Pons (tissue), 1 donor: Measurements from ENCODE around the gene LRG1.

ENCODE experiments used
- DNase-seq: peaks from one replicate; pipeline ENCODE4 v3.0.0-alpha.2; 2016; ENCODE audit warnings: low spot score

LRG1 gene

GRCh38 chr19:4576016-4576933, 36.4 kb upstream of the LRG1 start:
- DNase-seq: no peak

DNA sequence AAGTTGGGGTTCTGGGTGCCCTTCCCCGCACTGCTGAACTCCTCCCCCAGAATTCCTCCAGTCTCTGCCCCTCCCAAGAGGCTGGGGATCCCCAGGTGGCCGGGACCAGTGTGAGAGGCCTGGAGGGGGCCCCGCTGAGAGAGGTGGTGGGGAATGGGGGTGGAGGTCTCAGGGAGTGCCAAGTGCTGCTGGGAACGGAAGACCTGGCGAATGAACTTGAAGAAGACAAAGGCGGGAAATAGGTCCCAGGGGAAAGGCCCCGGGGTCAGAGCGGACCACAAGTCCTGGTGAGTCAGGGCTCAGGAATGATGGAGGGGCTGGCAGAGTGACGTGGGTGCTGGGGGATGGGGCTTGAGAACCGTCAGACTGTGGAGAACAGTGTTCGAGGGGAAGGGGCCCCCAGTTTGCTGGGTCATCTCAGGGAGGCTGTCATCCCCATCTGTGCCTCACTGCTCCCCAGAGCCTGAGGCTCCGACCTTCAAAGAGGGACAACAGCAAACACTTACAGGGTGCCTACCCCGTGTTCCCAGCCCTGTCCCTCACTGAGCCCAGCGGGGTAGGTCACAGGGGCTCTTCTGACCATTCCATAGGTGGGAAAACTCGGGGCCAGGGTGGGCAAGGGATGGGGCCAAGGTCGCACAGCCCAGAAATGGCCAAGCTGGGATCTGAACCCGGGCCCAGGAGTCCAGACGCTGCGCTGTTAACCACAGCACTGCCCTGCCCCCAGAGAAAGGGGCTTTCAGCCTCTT, 35.6 kb upstream of the LRG1 start:
- no peak for DNase-seq

DNA sequence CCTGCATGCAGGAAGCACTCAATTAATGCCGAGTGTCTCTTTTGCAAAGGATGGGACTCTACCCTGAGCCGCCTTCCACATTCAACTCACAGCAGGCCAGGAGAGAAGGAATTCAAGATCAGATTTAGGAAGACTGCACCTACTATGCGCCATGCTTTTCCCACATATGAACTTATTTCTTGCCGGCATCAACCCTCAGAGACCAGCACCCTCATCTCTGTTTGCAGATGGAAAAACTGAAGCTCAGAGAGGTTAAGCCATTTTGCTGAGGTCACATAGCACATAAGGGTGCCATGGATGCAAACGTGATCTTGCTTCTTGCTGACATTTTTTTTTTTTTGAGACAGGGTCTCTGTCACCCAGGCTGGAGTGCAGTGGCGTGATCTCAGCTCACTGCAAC, 33.8 kb upstream of the LRG1 start:
- DNase-seq: no peak

DNA sequence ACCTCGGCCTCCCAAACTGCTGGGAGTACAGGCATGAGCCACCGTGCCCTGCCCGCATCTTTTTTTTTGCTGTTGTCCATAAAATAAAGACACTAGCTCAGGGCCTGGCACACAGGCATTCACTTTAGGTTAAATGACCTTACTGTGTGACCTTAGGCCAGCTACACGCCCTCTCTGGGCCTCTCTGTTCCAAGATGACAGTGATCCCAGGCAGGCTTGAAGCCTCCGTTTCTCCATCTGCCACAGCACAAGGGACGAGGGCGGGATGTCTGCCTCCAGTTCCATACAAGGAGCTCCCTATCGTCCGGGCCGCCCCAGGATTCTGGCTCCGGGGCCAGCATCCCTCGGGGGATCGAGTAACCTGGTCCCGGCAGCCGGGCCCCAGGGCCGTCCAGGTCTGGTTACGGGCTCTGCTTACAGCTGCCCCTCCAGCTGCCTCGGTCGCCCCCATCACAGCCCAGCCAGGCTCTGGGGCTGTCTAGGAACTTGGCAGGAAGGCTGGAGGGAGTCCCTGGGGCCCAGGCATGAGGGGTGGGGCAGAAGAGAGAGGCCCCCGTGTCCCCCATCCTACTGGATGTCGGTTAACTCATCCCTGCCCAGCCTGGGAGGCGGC, 31.6 kb upstream of the LRG1 start:
- no peak for DNase-seq

GRCh38 chr19:4570916-4571304, 31.1 kb upstream of the LRG1 start:
- no peak for DNase-seq

DNA sequence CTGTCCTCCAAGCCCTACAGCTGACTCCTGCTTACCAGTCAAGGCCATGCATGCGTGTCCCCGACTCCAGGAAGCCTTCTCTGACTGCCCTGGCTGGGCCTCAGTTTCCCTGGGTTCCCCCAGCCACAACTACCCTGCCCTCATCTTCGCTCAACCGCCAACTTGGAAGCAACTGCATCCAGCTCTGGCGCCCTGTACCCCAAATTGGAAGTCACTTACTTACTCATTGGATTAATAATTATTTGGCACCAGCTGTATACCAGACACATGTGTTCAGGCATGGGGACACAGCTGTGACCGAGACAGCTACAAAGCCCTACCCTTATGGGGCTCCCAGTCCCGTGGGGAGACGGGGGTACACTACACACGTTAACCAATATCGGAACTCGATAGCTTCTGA, 30.6 kb upstream of the LRG1 start:
- no peak for DNase-seq

DNA sequence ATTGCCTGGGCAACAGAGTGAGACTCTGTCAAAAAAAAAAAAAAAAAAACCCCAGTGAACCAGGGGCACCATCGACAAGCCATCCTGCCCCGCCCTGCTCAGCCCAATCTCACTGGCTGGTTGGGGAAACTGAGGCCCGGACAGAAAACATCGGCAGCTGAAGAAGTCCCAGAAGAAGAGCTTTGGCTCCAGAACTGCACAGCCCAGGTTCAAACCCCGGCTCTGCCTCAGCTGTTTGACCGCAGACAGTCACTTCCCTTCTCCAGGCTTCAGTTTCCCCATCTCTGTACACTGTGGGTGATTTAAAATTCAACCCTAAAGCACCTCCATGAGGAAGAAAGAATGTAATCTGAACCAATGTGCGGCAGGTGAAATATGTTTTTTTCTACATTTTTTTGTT, 29.1 kb upstream of the LRG1 start:
- DNase-seq: peak; percentile 26

GRCh38 chr19:4567584-4568071, 27.8 kb upstream of the LRG1 start:
- DNase-seq: no peak

- no peak for DNase-seq
Measured at GRCh38 chr19:4566402-4567051, 26.7 kb upstream of the LRG1 start.

DNA sequence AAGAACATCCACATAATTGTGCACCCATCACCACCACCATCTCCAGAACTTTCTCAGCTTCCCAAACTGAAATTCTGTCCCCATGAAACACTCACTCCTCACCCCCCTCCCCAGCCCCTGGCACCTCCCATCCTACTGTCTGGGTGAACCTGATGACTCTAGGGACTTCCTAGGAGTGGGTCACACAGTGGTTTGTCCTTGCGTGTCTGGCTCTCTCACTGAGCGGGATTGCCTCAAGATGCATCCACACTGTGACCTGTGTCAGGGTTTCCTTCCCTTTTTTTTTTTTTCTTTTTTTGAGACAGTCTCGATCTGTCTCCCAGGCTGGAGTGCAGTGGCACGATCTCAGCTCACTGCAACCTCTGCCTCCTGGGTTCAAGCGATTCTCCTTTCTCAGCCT, 23.7 kb upstream of the LRG1 start:
- DNase-seq: peak; percentile 9

DNA sequence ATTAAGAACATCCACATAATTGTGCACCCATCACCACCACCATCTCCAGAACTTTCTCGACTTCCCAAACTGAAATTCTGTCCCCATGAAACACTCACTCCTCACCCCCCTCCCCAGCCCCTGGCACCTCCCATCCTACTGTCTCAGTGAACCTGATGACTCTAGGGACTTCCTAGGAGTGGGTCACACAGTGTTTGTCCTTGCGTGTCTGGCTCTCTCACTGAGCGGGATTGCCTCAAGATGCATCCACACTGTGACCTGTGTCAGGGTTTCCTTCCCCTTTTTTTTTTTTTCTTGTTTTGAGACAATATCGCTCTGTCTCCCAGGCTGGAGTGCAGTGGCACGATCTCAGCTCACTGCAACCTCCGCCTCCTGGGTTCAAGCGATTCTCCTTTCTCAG, 22.2 kb upstream of the LRG1 start:
- peak; percentile 22 for DNase-seq

DNA sequence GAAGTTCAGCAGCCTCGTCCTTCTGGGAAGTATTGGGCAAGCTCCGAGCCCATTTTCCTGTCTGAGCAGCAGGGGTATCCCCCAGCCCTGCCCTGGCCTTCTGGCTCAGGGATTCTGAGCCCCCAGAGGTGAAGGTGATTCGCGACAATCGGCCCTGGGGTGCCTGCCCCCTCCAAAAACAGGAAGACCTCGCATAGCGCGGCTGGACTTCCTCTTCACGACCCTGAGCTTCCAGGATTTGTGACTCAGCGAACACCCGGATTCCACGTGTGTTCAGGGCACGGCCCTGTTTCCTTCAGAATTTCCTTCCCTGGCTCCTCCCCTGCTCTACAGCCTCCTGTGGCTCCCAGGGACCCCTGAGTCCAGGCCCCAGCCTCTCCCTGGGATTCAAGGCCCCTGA, 19.7 kb upstream of the LRG1 start, which contains the start of gene SEMA6B:
TSS of gene SEMA6B (minus strand) at position 116 of the 400 bp plus-strand sequence. CDS start 1,227 bp downstream, outside the sequence.
- peak; percentile 55 for DNase-seq

- no peak for DNase-seq
Measured at GRCh38 chr19:4557971-4558941, 18.4 kb upstream of the LRG1 start.

GRCh38 chr19:4557144-4557970, 17.5 kb upstream of the LRG1 start:
- DNase-seq: no peak

GRCh38 chr19:4556597-4557127, 16.8 kb upstream of the LRG1 start:
- DNase-seq: no peak

- no peak for DNase-seq
Measured at GRCh38 chr19:4555657-4556561, 16.1 kb upstream of the LRG1 start.

- DNase-seq: no peak
Measured at GRCh38 chr19:4554717-4555116, 14.9 kb upstream of the LRG1 start.

DNA sequence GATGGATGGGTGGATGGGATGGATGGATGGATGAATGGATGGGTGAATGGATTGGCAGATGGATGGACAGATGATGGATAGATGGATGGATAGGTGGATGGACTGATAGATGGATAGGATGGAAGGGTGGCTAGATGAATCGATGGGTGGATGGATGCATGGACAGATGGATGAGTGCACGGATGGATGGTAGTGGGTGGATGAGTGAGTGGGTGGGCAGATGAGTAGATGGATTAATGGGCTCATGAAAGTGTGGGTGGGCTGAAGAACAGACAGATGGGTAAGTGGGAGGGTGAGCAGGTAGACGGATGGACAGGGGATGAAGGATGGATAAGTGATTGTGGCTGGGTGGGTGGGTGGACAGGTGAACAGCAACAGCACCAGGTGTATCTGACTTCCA, 13.9 kb upstream of the LRG1 start:
- no peak for DNase-seq
